UCSD-AML1 (cell line): ENCODE data around the gene IQSEC2.

Experiments
- DNase-seq: peaks from one replicate; lab custom pipeline; 2025; ENCODE audit not compliant: unreplicated experiment; lab: John Stamatoyannopoulos, UW

IQSEC2 gene

DNA sequence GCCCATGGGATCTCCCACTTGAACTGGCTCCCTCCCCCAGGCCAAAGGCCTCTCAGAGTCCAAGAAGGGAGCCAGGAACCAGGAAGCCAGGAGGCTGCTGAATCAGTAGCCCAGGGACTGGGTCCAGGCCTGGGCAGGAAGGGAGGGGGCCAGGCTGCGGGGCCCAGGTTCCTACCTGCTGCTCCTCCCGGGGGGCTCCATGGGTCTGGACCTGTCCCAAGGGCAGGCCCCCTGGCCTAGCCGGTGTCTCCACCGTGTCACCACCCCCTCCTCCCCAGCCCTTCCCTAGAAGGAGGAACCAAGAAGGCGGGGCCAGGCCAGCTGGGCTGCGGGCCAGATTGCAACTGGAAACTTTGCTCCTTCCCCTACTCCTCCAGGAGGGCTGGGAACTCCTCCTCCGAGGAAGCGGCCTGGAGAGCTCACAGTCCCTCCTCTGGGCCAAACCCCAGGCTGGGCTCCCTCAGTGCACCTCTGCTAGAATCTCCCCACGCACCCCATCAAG is at the start of gene IQSEC2:
IQSEC2 (minus strand) TSS at position 264 of the 502 bp plus-strand sequence.
- peak; percentile 40 for DNase-seq

DNA sequence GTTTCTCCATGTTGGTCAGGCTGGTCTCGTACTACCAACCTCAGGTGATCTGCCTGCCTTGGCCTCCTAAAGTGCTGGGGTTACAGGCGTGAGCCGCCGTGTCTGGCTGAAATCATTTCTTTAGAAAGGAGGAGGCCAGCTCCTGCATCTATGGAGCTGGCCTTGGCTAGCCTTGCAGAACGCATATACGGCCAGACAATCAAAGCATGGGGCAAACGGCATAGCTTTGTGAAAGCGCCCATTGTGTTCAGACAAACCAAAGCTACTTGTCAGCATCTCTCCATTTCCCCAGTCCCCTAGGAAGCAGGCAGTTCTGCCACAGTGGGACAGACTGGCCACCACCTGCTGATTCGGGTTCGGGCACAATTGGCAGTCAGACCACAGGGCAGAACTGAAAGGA is 48.9 kb upstream of the IQSEC2 start:
- DNase-seq = no peak

DNA sequence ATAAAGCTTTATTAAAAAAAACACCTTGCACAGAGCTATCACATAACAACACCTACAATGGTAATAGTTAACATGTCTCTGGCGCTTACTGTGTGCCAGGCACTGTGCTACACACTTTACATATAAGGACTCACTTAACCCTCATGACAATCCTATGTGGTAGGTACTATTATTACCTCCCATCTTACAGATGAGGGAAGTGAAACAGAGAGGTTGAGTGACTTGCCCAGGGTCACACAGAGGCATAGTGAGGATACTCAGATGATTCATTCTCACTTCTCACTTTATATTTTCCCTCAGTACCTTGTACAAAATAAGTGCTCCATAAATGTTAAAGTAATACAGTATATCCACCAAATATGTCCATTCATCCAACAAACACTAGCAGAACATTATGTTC is 43.4 kb upstream of the IQSEC2 start:
- DNase-seq = no peak

DNA sequence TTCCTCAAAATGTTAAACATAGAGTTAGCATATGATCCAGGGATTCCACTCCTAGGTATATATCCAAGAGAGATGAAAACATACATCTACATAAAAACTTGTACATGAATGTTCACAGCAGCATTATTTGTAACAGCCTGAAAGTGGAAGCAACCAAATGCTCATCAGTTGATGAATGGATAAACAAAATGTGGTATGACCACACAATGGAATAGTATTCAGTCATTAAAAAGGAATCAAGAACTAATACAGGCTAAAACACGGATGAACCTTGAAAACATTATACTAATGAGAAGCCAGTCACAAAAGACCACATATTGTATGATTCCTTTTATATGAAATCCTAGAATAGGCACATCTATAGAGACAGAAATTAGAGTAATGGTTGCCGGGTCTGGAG is 42.7 kb upstream of the IQSEC2 start:
- no peak for DNase-seq

DNA sequence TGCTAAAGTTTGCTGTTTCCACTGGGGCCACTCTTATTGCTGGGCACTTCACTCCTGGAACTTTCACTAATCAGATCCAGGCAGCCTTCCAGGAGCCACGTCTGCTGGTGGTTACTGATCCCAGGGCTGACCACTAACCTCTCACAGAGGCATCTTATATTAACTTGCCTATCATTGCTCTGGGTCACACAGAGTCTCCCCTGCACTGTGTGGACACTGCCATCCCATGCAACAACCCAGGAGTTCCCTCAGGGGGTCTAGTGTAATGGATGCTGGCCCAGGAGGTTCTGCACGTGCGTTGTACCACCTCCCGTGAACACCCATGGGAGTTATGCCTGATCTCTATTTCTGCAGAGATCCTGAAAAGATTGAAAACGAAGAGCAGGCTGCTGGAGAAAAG is 41.8 kb upstream of the IQSEC2 start:
- DNase-seq = no peak

DNA sequence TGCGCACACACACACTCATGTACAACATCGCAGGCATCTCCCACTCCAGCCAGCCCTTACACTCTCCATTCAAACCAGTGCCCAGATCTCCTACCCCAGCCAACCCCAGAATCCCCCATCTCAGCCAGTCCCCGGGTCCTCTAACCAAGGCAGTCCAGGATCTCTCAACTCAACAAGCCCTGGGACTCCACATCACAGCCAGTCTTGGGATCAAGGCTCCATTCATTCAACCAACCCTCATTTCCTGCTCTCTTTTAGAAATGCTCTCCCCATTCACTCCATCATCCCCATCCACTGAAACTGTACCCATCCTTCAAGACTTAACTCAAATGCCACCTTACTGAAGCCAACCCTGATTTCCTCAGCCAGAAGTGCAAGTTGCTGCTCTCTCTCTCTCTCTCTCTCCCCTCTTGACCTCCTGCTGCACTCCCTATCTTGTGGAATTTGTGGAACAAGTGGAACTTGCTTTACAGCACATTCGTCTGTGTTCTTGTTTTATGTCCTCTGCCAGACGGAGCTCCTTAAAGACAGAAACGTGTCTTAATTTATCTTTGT is 40.6 kb upstream of the IQSEC2 start:
- DNase-seq = no peak

DNA sequence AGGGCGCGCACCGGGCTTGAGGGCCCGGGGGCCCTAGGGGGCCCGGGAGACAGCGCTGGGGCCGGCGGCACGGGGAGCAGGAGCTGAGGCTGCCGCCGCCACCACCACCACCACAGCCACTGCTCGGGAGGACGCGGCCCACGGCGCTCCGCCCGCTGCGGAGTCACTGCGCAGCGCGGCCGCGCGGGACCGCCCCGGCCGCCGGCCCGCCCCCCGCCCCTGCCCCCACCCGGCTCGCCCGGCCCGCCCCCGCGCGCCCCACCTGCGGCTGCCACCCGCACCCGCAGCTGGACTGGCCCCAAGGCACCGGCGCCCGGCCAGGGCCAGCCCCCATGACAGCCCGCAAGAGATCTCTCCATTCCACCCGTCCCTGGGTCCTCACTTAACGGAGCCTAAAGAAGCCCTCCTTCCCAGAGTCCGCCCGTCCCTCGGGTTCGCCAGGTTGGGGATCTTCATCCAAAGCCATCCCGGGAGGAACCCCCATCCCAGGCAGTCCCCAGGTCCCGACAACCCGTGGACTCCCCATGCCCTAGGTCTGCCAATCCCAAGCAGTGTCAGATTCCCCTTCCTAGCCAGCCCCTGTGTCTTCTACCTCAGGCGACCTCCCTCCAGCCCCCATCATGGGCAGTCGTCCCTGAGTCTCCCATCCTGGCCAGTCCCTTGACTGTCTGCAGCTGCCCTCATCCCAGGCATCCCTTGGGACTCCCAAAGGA is 40.0 kb upstream of the IQSEC2 start:
- DNase-seq = no peak

DNA sequence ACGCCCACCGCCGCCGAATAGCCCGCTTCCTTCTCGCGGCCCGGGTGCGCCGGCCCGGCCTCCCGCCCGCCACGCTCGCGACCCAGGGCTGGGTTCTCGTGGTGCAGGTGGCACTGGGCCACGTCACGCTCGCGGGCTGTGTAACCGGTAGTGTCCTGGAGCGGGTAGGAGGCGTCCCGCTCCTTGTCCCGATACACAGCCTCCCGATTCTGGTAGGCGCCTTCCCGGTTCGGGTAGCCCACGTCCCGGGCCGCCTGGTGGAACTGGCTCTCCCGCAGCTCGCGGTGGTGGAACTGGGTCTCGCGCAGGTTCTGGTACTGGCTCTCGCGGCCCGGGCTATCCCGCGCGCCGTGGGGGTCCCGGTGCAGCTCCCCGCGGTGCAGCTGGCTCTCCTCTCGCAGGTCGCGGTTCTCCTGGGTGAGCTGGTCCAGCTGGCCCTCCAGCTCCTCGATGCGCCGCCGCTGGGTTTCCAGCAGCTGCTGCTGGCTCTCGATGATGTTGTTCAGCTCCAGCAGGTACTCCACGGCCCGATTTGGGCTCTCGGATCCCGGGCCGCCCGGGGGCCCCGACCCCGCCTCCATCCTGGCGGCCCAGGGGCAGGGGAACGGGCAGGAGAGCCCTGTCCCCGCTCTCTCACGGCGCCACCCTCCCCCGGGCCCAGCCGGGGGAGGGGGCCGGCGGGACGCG is 39.3 kb upstream of the IQSEC2 start:
- DNase-seq = no peak

DNA sequence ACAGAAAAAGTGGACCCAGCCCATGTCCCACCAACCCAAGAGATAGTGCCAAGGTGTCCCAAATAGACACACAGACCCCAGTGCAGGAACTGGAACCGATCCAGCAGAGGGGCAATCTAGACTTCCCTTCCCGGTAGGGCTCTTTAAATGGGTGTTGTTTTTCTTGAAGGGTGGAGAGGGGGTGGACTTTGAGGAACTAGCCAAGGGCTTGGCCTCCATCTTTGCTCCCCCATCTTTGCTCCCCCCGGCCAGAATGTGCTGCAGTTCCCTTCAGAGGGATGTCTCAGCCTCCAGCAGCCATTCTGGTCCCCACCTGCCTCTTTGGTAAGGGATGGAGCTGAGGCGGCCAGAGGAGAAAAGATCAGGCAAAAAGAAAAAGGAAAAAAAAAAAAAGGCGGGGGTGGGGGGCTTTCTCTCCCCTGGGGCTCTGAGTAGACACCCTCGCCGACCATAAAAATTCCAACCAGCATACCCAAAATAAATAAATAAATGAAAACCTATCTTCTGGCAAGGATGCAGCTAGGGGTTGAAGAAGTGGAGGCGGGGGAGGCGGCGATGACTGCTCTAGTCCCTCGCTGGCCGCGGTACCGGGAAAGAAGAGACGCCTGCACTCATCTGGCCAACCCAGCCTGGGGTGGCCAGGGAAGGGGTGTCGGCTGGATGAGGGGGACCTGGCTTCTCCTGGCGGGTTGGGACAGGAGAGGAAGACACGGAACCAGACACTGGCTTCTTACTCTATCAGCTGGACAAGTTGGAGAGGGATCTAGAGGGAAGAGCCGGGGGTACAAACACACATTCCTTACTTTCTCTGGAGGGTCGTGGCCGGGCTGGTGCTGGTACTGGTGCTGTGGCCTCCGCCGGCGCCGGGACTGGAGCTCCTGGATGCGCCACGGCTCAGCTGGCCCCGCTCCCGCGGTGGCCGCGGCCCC is 38.5 kb upstream of the IQSEC2 start:
- no peak for DNase-seq

DNA sequence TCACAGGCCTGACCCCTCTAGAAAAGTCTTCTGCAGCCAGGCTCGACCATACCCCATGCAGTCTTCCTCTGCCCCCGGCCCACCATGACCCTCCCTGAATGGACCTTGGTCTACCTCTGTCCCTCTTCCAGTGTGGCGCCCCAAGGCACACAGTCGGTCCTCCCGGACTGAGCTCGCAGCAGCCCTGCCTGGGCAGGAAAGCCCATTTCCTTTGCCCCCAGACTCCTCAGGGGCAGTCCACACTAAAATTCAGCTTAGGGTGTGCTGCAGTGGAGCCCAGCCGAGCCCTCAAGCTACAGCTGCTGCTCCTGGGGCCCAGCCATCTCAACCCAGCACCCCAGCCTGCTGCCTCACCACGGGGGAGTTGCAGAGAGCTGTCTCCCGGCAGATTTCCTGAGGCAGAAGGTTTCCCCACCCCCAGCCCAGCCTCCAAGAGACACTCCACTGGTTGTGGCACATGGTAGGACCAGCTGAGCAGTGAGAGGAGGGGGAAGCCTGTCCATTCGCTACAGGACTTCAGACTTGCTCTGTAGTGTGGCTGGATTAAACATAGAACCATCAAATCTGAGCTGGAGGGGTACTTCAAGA is 37.5 kb upstream of the IQSEC2 start:
- no peak for DNase-seq

DNA sequence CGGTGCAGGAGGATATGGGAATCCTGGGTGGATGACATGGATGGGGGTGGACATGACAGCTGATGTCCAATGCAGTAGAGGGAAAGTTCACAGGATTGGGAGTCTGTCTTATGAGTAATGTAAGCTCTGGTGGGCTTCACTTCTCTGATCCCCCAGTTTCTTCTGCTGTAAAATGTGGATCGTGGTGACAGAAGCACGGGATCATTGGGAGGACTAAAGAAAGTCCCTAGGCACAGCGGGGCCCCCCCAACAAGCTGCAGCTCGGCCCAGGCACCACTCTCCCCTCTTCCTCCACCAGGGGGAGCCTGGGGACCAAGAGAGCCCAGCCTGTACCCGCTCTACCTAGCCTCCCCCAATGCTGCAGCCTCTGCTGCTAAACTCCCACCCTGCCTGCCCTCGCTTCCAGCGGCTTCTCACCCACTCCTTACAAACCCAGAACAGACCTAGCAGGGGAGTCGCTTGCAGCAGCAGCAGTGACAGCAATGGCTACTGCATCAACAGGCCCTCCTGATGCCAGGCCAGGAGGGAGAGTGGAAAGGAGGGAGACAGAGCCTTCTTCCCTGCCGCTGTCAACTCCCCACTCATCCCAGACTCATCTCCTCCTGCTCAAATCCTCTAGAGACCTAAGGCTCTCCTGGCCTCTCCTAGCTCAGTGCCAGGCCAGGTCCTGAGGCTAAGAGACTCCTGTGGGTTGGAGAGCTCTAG is 36.1 kb upstream of the IQSEC2 start:
- peak; percentile 63 for DNase-seq

DNA sequence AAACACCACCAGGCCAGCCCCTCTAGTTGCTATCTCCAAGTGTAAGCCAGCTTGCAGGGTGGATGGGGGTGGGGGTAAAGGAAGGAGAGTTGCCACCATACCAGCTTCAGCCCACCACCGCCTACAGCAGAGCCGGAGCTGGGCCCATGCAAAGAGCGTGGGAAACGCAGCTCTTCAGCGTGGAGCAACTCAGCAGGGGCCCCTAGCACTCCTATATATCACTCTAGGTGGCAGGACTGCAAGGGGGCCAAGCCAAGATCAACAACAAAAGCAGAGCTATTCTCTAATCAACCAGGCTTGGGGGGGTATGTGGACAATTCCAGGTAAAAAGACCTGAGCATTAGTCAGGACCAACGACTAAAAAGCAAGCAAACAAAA is 35.5 kb upstream of the IQSEC2 start:
- no peak for DNase-seq

DNA sequence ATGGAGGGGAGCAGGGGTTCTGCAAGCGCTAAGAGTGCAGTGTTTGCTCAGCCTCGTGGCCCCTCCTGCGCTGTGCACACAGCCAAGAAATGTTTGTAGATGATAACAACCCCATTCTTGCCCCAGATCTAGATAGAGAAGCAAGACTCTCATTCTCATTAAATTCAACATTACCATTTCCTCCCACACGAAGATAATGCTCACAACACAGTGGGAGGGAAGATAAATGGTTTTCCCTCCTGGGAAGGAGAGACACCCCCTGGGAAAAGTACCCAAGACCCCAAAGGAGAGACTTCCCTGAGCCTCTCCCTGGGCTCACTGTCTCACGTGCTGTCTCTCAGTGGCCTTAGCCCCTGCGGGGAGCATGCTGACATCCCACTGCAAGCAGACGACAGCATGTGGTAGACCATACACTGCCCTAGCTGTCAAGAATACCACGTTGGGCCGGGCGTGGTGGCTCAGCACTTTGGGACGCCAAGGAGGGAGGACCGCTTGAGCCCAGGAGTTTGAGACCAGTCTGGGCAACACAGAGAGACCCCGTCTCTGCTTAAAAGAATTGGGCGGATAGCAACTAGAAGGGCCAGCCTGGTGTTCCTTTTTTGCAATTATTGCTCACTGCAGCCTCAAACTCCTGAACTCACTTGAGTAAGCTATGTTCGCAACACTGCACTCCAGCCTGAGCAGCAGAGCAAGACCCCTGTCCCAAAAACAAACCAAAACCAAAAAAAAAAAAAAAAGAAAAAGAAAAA is 34.9 kb upstream of the IQSEC2 start:
- no peak for DNase-seq

DNA sequence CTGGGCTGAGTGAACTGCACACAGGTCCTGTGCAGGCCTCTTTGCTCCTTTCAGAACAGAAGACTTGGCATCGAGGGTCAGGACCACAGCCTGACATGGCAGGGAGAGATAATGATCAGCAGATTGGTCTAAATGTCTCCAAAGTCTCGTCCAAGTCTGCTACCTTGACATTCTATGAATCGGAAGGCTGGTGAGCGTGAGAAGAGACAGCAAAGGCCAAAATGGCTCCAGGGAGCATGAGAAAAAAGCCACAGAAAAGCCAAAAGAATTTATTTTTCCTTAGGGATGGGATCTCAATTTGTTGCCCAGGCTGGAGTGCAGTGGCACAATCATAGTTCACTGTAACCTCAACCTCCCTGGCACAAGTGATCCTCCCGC is 32.3 kb upstream of the IQSEC2 start:
- no peak for DNase-seq

DNA sequence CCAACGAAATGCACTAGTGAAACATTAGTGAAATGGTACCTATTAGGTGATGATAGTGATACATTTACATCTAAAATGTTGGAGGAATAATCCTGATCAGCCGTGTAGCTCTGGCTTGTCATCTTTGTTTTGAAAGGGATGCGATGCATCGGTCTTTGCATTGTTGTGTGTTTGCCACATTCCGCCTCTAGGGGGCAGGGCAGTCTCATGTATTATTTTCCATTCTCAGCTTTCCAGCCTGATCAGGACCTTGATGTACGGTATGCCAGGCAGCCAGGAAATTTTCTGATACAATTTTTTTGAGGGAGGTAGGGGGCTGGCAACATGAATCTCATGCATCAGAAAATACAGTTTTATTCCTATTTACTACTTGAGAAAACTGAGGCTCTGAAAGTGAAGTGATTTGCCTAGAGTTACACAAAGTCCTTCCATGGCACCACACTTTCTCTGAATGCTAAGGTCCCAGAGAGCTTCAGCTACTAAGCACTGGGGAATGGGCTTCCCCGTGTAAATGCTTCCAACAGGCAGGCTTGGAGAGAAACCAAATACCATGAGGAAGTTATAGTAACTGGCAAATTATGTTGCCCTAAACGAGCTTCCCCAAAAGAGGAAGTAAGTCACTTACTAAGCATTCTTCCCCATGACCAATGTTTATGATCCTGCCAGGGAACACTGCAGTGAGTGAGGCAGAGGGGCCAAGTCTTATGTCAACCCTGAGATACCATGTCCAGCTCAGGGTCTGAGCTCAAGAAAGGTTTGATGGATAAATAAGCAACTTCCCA is 31.8 kb upstream of the IQSEC2 start:
- peak; percentile 60 for DNase-seq

DNA sequence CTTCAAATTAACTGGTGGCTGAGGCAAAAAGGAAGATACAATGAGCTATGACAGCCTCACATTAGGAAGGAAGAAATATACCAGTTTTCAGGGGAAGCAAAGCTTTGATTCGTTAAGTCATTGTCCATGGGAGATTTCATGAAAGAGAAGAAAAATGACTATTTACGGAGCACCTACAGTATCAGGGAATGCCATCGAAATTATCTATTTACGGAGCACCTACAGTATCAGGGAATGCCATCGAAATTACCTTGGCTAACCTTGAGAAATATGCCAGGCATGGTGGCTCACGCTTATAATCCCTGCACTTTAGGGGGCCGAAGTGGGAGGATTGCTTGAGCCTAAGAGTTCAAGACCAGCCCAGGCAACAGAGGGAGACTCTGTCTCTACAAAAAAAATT is 28.5 kb upstream of the IQSEC2 start:
- DNase-seq = no peak

DNA sequence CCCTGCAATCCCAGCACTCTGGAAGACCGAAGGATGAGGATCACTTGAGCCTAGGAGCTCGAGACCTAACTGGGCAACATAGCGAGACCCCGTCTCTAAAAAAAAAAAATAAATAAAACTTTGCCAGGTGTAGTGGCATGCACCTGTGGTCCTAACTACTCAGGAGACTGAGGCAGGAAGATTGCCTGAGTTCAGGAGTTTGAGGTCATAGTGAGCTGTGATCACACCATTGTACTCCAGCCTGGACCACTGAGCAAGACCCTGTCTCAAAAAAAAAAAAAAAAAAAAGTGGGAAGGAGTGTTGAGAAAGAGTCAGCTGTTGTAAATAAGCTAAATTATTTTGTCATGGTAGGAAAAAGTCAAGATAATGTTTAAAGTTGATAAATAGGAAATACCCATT is 27.5 kb upstream of the IQSEC2 start:
- no peak for DNase-seq

DNA sequence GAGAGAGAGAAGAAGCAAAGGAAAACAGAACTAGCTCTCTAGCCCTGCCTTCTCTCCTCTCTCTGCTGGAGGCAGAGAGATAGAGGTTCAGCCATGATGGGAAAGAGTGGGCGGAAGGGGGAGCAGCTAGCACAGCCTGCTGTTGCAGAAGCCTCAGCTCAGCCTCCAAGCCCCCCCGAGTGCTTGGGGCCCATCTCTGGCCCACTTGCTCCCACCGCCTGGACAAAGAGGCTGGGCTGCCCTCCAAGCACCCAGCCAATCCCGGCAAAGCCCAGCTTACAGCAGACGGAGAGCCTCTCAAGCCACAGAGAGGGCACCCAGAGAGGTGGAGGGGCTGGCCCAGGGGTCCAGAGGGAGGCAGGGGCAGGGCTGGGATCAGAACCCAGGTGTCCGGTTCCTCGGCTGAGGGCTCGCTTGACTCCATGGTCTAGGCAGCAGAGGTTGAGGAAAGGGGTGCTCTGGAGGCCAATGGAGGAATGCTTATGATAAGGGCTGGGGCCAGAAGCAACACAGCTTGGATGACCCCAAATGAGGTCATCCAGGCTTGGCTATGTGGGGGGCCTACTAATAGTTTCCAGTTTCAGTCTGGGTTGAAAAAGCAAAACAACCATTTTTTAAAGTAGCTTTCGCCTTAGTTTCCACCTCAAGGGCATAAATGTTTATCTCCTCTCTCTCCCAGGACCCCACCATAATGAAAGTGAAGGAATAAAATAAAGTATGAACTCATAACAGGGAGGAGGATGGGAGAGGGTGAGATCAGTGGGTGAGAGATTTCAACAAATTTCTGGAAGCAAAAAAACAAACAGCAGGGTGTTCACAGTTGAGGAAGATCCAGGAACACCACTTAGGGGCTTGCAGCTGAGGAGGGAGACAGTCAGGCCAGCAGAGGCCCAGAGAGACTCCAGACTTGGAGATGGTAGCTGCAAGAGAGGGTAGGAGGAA is 24.9 kb upstream of the IQSEC2 start:
- DNase-seq = no peak
